Spleen (tissue), 7 donors: ENCODE measurements around the gene RBMS3.

Source experiments
- POLR2A ChIP-seq, 3 donors: fragments of 450-650 bp; IDR thresholded peaks; one replicate each; pipeline ENCODE4 v1.5.1; 2017; ENCODE audit warnings: antibody characterized with exemption in 3 of 3, mild to moderate bottlenecking in 1 of 3
- TF ChIP-seq, protein P1 (sequence below), 11 experiments: fragments of 200-600 bp in 7 of 11; fragments of 450-650 bp in 4 of 11; sonication (generic) in 4 of 11; IDR thresholded peaks in 8 of 11; conservative IDR thresholded peaks in 3 of 11; 1 replicate in 7 of 11; 2 replicates in 4 of 11; pipeline versions ENCODE4 v1.4.0 to v1.8.0; 2016 to 2021; ENCODE audit warnings: antibody characterized with exemption in 11 of 11, inconsistent platforms in 4 of 11, mild to moderate bottlenecking in 1 of 11
- donor health status: DM: no; HTN: no; CAD: no; lungs with moderate emphysema.
- donor health status: DM: no; HTN: no; CAD: no.
- donor health status: DM: no; HTN: no; CAD: no.

DNA sequence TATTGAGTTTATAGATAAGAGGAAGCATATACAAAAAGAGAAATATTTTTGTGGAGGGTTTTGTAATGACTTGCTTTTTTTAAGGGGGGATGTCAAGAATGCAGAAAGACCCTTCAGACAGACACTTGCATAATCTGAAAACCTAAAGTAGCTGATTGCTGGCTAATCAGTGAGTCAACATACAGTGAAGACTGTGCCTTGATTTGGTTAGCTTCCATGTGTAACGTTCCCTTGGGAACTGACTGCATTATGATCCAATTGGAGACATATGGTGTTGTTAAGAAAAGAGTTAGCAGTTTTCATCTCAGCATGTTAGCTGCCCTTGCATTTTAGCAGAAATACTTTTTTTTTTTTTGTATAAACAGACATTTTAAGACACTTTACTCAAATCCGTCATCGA is 483.2 kb downstream of the RBMS3 start:
- TF ChIP-seq POLR2A (IDR thresholded peaks at IDR 0.05): no peak
- TF ChIP-seq, protein P1, sequence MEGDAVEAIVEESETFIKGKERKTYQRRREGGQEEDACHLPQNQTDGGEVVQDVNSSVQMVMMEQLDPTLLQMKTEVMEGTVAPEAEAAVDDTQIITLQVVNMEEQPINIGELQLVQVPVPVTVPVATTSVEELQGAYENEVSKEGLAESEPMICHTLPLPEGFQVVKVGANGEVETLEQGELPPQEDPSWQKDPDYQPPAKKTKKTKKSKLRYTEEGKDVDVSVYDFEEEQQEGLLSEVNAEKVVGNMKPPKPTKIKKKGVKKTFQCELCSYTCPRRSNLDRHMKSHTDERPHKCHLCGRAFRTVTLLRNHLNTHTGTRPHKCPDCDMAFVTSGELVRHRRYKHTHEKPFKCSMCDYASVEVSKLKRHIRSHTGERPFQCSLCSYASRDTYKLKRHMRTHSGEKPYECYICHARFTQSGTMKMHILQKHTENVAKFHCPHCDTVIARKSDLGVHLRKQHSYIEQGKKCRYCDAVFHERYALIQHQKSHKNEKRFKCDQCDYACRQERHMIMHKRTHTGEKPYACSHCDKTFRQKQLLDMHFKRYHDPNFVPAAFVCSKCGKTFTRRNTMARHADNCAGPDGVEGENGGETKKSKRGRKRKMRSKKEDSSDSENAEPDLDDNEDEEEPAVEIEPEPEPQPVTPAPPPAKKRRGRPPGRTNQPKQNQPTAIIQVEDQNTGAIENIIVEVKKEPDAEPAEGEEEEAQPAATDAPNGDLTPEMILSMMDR (IDR thresholded peaks at IDR 0.05 in 8 of 11, conservative IDR thresholded peaks at IDR 0.05 in 3 of 11): no peak
